AG10803 (cell line): Measurements from ENCODE around the gene TMUB1.

Source experiments
- DNase-seq: peaks from one replicate; pipeline ENCODE4 v3.0.0; 2010; ENCODE audit warnings: low read depth
- H3K4me3 ChIP-seq: 2 replicates; pipeline ENCODE4 v1.5.1; 2011; ENCODE audit warnings: mild to moderate bottlenecking, low read length, control low read depth
- CTCF ChIP-seq: conservative IDR thresholded peaks from 2 replicates; pipeline ENCODE4 v1.5.1; 2011; ENCODE audit warnings: mild to moderate bottlenecking, low read length, control low read depth, inconsistent platforms

TMUB1 gene

GRCh38 chr7:151065516-151065915 is 17.8 kb downstream of the TMUB1 start:
- H3K4me3 ChIP-seq = no peak overlapping the region
- no peak for TF ChIP-seq CTCF
- no peak for DNase-seq

GRCh38 chr7:151064993-151065392 is 18.3 kb downstream of the TMUB1 start:
- H3K4me3 ChIP-seq = no peak overlapping the region
- no peak for DNase-seq
- no peak for TF ChIP-seq CTCF

GRCh38 chr7:151064454-151064853 is 18.8 kb downstream of the TMUB1 start:
- no peak for DNase-seq
- H3K4me3 ChIP-seq = no peak overlapping the region
- TF ChIP-seq CTCF = no peak

GRCh38 chr7:151063212-151063561 is 20.1 kb downstream of the TMUB1 start:
- no peak for TF ChIP-seq CTCF
- peak; percentile 71 for DNase-seq
- 0 out of 2 replicates have a peak overlapping the region, but pooled peaks have one; percentile 7 for H3K4me3 ChIP-seq

- DNase-seq = peak; percentile 64
- H3K4me3 ChIP-seq = peak overlapping the region; percentile 29
- TF ChIP-seq CTCF = no peak
These were observed 20.7 kb downstream of the TMUB1 start for GRCh38 chr7:151062399-151063211.

- no peak for TF ChIP-seq CTCF
- no peak for DNase-seq
- peak overlapping the region; percentile 9; the same call in 1 of the 2 replicates for H3K4me3 ChIP-seq
These were observed 21.2 kb downstream of the TMUB1 start for GRCh38 chr7:151062111-151062398.
